ENCODE measurements around the gene LATS1. TPM values are rescaled to one million over a fixed set of nuclear protein-coding genes. Genes with fewer than 3 reads are reported as not detected.
"Not testable (repeated sequence)": the region's sequence is repeated elsewhere in the genome, so short reads cannot be mapped to it uniquely, and the experiment has no call there.

LATS1 gene
- total and polyA plus RNA-seq, 10 of the 15 experiments (the other 5 are each of a cell fraction or from before 2014, with no cell fraction given) = 2.1 to 15.6 (median 11.0) TPM

DNA sequence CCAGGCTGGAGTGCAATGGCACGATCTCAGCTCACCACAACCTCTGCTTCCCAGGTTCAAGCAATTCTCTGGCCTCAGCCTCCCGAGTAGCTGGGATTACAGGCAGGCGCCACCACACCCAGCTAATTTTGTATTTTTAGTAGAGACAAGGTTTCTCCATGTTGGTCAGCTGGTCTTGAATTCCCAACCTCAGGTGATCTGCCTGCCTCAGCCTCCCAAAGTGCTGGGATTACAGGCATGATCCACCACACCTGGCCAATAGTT is 35.4 kb upstream of the LATS1 start:
- H3K36me3 ChIP-seq (ENCODE audit: control insufficient read depth in 2 of 2, insufficient read depth in 2 of 2, low read length in 1 of 2); FAIRE-seq; H3K9me3 ChIP-seq (replicated peaks; ENCODE audit: control insufficient read depth, insufficient read depth, low read length); H3K9ac ChIP-seq (ENCODE audit: control insufficient read depth, insufficient read depth, low read length); H3K27ac ChIP-seq (ENCODE audit: control insufficient read depth, insufficient read depth); BruUV-seq (replicated peaks); intact Hi-C loops (cut with micrococcal nuclease; ENCODE audit: unreplicated experiment); H3K4me3 ChIP-seq; in situ Hi-C loops (cut with MboI); DNase-seq (ENCODE audit: low read depth, low spot score); ATAC-seq; H3K27me3 ChIP-seq (replicated peaks in 1 of 2; ENCODE audit: control insufficient read depth in 2 of 2, insufficient read depth in 2 of 2, low read length in 1 of 2); H4K20me1 ChIP-seq (ENCODE audit: control insufficient read depth, insufficient read depth); H2AFZ ChIP-seq (ENCODE audit: control insufficient read depth, low read depth, low read length): not testable (repeated sequence)
- ChIA-PET POLR2A (interaction anchor here (1.2 kb wide), 2 partner anchors 8 to 10 kb away, joined by 3 to 4 read pairs; no protein-coding TSS in a partner anchor), SMC1A (ENCODE audit: uncharacterized antibody, unreplicated experiment) (interaction anchor here (0.6 to 1.1 kb wide), 6 partner anchors 9 to 1121 kb away, joined by 3 to 4 read pairs (median 3); no protein-coding TSS in a partner anchor), RAD21 (ENCODE audit: unreplicated experiment) (interaction anchor here (1.0 to 1.6 kb wide), 2 partner anchors 10 to 173 kb away, joined by 3 to 5 read pairs; no protein-coding TSS in a partner anchor), CTCF (interaction anchor here (0.8 to 1.8 kb wide), 5 partner anchors 8 to 207 kb away, joined by 3 to 5 read pairs (median 3); partner anchors contain the start of gene PPIL4)
- WGBS (ENCODE audit: insufficient coverage, insufficient replicate concordance, low lambda C conversion rate, missing lambda C conversion rate) = 96% methylated on average over 3 of the region's 3 CpGs
- H3K79me2 ChIP-seq (ENCODE audit: control insufficient read depth, insufficient read depth, low read length) = peaks cover 49% of the 10 kb centered on the region
- H3K4me2 ChIP-seq (ENCODE audit: control insufficient read depth, insufficient read depth) = 0 out of 2 replicates have a peak overlapping the region, but pooled peaks have one; percentile 25
- H3K4me1 ChIP-seq (ENCODE audit: control insufficient read depth, insufficient read depth, low read length) = peaks cover 16% of the 10 kb centered on the region

GRCh38 chr6:149752600-149753373 is 34.9 kb upstream of the LATS1 start:
- intact Hi-C loops (cut with micrococcal nuclease; ENCODE audit: unreplicated experiment) (no loop called here), in situ Hi-C loops (cut with MboI) (no loop called here)
- no TSS peak for BruUV-seq (replicated peaks)
- Histone ChIP-seq H3K27ac (ENCODE audit: control insufficient read depth, insufficient read depth) (no peak overlapping the region), H4K20me1 (ENCODE audit: control insufficient read depth, insufficient read depth) (peaks cover 3% of the 10 kb centered on the region; the same call in 1 of the 2 replicates), H3K36me3 (ENCODE audit: control insufficient read depth in 2 of 2, insufficient read depth in 2 of 2, low read length in 1 of 2) (no peaks in the 10 kb centered on the region), H3K9ac (ENCODE audit: control insufficient read depth, insufficient read depth, low read length) (no peak overlapping the region), H3K4me1 (ENCODE audit: control insufficient read depth, insufficient read depth, low read length) (peaks cover 16% of the 10 kb centered on the region), H3K79me2 (ENCODE audit: control insufficient read depth, insufficient read depth, low read length) (peaks cover 49% of the 10 kb centered on the region), H3K4me3 (no peak overlapping the region), H2AFZ (ENCODE audit: control insufficient read depth, low read depth, low read length) (no peak overlapping the region), H3K9me3 (replicated peaks; ENCODE audit: control insufficient read depth, insufficient read depth, low read length) (no peaks in the 10 kb centered on the region), H3K27me3 (replicated peaks in 1 of 2; ENCODE audit: control insufficient read depth in 2 of 2, insufficient read depth in 2 of 2, low read length in 1 of 2) (no peaks in the 10 kb centered on the region), H3K4me2 (ENCODE audit: control insufficient read depth, insufficient read depth) (peak overlapping the region; percentile 2; the same call in 1 of the 2 replicates)
- WGBS (ENCODE audit: insufficient coverage, insufficient replicate concordance, low lambda C conversion rate, missing lambda C conversion rate) = 96% methylated on average over 4 of the region's 4 CpGs
- ChIA-PET SMC1A (ENCODE audit: uncharacterized antibody, unreplicated experiment) (interaction anchor here (0.6 to 1.0 kb wide), 4 partner anchors 8 to 1120 kb away, joined by 3 read pairs; no protein-coding TSS in a partner anchor), CTCF (interaction anchor here (0.6 to 1.8 kb wide), 4 partner anchors 8 to 206 kb away, joined by 3 to 5 read pairs (median 4); partner anchors contain the start of gene PPIL4), RAD21 (ENCODE audit: unreplicated experiment) (interaction anchor here (1.6 kb wide), 1 partner anchor 11 kb away, joined by 5 read pairs; no protein-coding TSS in a partner anchor), POLR2A (interaction anchor here (0.6 to 1.2 kb wide), 2 partner anchors 10 to 205 kb away, joined by 3 read pairs; no protein-coding TSS in a partner anchor)
- ATAC-seq (no peak), DNase-seq (ENCODE audit: low read depth, low spot score) (no peak), FAIRE-seq (no peak)
- TF ChIP-seq, protein P1, sequence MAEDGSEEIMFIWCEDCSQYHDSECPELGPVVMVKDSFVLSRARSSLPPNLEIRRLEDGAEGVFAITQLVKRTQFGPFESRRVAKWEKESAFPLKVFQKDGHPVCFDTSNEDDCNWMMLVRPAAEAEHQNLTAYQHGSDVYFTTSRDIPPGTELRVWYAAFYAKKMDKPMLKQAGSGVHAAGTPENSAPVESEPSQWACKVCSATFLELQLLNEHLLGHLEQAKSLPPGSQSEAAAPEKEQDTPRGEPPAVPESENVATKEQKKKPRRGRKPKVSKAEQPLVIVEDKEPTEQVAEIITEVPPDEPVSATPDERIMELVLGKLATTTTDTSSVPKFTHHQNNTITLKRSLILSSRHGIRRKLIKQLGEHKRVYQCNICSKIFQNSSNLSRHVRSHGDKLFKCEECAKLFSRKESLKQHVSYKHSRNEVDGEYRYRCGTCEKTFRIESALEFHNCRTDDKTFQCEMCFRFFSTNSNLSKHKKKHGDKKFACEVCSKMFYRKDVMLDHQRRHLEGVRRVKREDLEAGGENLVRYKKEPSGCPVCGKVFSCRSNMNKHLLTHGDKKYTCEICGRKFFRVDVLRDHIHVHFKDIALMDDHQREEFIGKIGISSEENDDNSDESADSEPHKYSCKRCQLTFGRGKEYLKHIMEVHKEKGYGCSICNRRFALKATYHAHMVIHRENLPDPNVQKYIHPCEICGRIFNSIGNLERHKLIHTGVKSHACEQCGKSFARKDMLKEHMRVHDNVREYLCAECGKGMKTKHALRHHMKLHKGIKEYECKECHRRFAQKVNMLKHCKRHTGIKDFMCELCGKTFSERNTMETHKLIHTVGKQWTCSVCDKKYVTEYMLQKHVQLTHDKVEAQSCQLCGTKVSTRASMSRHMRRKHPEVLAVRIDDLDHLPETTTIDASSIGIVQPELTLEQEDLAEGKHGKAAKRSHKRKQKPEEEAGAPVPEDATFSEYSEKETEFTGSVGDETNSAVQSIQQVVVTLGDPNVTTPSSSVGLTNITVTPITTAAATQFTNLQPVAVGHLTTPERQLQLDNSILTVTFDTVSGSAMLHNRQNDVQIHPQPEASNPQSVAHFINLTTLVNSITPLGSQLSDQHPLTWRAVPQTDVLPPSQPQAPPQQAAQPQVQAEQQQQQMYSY (CRISPR knock-in tag; IDR thresholded peaks at IDR 0.05) = no peak
- TF ChIP-seq, protein P2, sequence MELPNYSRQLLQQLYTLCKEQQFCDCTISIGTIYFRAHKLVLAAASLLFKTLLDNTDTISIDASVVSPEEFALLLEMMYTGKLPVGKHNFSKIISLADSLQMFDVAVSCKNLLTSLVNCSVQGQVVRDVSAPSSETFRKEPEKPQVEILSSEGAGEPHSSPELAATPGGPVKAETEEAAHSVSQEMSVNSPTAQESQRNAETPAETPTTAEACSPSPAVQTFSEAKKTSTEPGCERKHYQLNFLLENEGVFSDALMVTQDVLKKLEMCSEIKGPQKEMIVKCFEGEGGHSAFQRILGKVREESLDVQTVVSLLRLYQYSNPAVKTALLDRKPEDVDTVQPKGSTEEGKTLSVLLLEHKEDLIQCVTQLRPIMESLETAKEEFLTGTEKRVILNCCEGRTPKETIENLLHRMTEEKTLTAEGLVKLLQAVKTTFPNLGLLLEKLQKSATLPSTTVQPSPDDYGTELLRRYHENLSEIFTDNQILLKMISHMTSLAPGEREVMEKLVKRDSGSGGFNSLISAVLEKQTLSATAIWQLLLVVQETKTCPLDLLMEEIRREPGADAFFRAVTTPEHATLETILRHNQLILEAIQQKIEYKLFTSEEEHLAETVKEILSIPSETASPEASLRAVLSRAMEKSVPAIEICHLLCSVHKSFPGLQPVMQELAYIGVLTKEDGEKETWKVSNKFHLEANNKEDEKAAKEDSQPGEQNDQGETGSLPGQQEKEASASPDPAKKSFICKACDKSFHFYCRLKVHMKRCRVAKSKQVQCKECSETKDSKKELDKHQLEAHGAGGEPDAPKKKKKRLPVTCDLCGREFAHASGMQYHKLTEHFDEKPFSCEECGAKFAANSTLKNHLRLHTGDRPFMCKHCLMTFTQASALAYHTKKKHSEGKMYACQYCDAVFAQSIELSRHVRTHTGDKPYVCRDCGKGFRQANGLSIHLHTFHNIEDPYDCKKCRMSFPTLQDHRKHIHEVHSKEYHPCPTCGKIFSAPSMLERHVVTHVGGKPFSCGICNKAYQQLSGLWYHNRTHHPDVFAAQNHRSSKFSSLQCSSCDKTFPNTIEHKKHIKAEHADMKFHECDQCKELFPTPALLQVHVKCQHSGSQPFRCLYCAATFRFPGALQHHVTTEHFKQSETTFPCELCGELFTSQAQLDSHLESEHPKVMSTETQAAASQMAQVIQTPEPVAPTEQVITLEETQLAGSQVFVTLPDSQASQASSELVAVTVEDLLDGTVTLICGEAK (IDR thresholded peaks at IDR 0.05; ENCODE audit: borderline replicate concordance) = no peak

All from GM12878 (cell line).